ENCODE measurements around the gene TMEM245. TPM values are rescaled to one million over a fixed set of nuclear protein-coding genes. Genes with fewer than 3 reads are reported as not detected.

TMEM245 gene
- polyA plus RNA-seq (ENCODE audit: insufficient read length in 4 of 4), result 10 to 100 TPM; 66.8 to 78.5 (median 71.8) TPM

DNA sequence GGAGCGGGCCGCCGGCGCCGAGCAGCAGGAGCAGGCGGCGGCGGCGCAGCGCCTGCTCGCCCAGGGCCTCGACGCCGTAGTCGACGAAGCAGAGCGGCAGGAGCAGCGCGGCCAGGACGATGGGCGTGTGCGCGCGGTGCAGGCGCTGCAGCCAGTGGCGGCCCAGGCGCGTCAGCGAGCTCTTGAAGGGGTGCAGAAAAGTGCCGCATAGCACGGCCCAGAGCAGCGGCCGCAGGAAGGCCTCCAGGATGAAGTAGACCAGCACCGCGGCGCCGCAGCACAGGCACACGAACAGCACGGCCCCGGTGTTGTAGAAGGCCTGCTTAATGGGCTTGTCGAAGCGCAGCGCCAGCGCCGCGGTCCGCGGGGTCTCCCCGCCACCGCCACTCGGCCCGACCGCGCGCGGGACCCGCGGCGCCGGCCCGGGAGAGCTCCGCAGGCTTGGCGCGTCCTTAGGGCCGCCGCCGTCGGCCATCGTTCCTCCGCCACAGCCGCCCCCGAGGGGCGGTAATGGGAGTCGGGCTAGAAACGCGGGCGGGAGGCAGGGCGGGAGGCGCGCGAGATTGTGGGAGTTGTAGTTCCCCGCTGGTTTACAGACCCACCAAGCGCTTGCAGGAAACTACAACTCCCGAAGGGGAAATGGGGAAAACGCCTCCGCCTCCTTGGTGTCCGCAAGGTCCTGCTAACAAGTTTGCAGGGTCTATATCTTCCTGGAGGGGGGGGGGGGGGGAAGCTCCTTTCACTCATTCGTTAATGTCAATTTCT lies at the start of gene TMEM245:
Gene TMEM245 (minus strand): TSS at position 509 of the 765 bp plus-strand sequence. CDS start 34 bp downstream, at position 475.
- DNase-seq (ENCODE audit: low read depth in 4 of 4, low spot score in 3 of 4), result peak; percentile 86 to 98 (median 96)

DNA sequence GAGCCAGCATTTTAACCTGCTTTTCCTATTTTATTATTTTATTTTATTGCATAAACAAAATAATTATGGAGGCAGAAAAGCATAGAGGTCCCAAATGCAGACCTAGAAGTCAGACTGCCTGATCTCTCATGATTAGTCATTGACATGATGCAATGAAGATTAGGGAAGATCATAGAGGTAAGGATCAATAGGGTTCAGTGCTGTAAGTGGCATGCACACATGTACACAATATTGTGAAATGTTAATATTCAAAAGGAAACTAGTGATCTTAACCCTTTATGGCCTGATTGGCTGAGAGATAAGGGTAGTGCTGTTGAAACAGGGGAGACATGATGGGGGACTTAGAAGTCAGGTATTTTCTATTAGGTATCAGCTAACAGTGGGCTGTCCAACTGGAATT lies 48.4 kb upstream of the TMEM245 start:
- DNase-seq (ENCODE audit: low read depth in 4 of 4, low spot score in 3 of 4), result no peak

GRCh38 chr9:109167716-109168115 lies 48.0 kb upstream of the TMEM245 start:
- DNase-seq (ENCODE audit: low read depth in 4 of 4, low spot score in 3 of 4), result no peak

DNA sequence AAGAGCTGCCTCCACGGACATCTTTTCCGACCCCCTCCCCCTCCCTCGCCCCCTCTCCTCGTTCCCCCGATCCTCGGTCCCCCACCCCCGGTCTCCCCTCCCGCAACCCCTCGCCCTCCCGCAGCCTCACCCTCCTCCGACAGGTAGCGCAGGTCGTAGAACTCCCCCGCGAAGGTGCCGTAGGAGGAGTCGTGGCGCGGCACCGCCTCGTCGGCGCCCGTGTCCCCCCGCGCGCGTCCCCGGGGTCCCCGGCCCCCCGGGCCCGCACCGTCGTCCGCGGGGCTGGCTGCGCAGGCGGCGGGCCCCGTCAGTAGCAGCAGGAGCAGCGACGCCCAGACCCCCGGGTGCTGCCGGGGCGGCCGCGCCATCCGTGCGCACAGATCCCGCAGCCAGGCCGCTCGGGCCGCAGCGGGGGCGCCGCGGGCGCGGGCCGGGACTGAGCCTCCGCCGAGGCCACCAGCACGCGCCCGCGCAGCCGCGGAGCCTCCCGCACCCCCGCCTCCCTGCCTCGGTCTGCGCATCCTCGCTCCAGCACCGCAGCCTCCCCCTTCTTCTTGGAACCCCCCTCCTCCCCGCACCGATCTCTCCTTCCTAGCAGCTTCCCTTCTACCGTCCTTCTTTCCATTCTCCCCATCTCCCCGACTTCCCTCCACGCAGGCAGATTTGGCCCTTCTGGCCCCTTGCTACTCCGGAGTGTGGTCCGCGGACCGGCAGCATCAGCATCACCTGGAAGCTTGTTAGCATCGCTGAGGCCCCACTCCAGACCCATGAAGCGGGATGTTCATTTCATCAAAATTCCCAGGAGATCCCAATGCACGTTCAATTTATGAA lies 47.2 kb upstream of the TMEM245 start, which contains the start of gene FRRS1L:
Gene FRRS1L (minus strand): TSS at position 479 of the 831 bp plus-strand sequence. CDS start 111 bp downstream, at position 368.
- peak in 1 of 4 donors; percentile 16 for DNase-seq (ENCODE audit: low read depth in 4 of 4, low spot score in 3 of 4)

GRCh38 chr9:109166171-109166770 lies 46.5 kb upstream of the TMEM245 start:
- DNase-seq (ENCODE audit: low read depth in 4 of 4, low spot score in 3 of 4), result no peak

- DNase-seq (ENCODE audit: low read depth in 4 of 4, low spot score in 3 of 4), result no peak
Observed at GRCh38 chr9:109164042-109164441, 44.3 kb upstream of the TMEM245 start.

GRCh38 chr9:109163194-109163593 lies 43.4 kb upstream of the TMEM245 start:
- DNase-seq (ENCODE audit: low read depth in 4 of 4, low spot score in 3 of 4), result no peak

DNA sequence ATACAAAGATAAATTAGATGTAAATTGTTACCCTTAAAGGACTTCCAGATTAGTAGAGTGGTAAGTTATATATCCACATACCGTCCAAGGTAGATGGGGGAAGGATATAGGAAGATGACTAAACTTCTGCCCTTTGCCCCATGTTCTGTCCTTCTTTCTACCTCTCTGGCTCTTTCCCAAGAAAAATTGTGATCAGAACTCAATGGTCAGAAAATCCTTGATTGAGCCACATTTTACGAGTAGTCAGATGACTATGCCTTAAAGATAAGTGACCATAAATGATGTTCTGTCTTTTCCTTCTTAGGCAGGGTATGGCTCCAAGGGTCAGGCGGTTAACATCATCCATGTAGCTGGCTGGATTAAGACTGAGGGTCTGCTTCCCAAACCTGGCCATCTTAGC lies 42.9 kb upstream of the TMEM245 start:
- DNase-seq (ENCODE audit: low read depth in 4 of 4, low spot score in 3 of 4), result no peak

DNA sequence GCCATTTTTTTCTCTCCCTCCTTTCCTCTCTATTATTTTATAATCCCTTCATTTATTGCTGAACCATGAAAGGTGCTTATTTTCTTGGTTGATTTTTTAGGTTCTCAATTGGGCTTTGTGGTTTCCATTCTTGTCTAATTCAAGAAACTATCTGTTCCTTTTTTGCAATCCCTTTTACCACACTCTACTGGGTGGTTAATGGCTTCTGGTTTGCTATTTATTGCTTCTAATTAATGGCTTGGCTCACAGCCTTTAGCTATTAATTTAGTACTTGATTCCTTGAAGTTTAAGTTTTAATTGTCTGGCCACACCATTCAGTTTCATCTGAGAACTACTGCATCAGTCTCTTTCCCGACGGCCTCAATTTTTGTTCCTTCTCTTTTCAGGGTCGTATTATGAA lies 41.7 kb upstream of the TMEM245 start:
- DNase-seq (ENCODE audit: low read depth in 4 of 4, low spot score in 3 of 4), result no peak

DNA sequence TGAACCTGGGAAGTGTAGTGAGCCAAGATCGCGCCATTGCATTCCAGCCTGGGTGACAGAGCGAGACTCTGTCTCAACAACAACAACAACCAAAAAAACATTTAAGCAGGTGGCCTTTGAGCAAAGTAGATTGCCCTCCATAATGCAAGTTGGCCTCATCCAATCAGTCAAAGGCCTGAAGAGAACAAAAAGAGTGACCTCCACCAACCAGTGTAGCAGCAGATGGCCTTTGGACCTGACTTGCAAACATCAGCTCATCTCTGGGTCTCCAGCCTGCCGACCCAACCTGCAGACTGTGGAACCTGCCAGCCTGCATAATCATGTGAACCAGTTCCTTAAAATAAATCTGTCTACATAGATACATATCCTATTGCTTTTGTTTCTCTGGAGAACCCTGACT lies 39.8 kb upstream of the TMEM245 start:
- no peak for DNase-seq (ENCODE audit: low read depth in 4 of 4, low spot score in 3 of 4)

DNA sequence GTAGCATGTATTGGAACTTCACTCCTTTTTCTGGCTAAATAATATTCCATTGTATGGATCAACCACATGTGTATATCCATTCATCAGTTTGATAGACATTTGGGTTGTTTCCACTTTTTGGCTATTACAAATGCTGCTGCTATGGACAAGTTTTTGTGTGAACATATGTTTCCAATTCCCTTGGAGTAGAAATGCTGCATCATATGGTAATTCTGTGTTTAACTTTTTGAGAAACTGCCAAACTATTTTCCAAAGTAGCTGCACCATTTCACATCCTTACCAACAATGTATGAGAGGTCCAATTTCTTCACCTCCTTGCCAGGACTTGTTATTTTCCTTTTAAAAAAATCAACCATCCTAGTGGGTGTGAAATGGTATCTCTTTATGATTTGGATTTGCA lies 38.9 kb upstream of the TMEM245 start:
- no peak for DNase-seq (ENCODE audit: low read depth in 4 of 4, low spot score in 3 of 4)

DNA sequence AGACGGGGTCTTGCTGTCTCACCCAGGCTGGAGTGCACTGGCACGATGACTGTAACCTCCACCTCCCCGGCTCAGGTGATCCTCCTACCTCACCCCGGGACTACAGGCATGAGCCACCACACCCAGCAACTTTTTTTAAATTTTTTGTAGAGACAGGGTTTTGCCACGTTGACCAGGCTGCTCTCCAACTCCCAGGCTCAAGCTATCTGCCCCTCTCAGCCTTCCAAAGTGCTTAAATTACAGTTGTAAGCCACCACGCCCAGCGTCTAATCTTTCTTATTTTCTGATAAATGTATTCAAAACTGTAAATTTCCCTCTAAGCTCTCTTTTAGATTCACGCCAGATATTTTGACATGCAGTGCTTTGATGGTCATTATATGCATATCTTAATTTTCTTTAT lies 37.0 kb upstream of the TMEM245 start:
- DNase-seq (ENCODE audit: low read depth in 4 of 4, low spot score in 3 of 4), result no peak

DNA sequence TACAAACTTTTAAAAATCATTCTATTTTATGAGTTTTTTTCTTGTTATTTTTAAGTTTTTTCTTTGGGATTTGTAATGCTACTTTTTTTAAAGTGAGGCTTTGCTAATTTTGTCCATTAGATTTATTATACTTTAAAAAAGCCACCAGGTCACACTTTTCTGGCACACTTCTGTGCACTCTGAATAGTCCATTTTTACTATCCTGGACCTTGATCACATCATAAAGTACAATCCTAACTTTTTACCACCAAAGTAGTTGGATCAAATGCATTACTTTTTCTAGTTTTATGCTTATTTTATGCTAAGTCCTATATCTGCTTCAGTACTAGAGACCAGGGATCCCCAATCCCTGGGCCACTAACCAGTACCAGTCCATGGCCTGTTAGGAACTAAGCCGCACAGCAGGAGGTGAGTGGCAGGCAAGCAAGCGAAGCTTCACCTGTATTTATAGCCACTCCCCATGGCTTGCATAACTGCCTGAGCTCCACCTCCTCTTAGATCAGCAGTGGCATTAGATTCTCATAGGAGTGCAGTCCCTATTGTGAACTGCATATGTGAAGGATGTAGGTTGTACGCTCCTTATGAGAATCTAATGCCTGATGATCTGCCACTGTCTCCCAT lies 31.3 kb upstream of the TMEM245 start:
- no peak for DNase-seq (ENCODE audit: low read depth in 4 of 4, low spot score in 3 of 4)

- DNase-seq (ENCODE audit: low read depth in 4 of 4, low spot score in 3 of 4), result no peak
Observed at GRCh38 chr9:109149722-109150121, 30.0 kb upstream of the TMEM245 start.

DNA sequence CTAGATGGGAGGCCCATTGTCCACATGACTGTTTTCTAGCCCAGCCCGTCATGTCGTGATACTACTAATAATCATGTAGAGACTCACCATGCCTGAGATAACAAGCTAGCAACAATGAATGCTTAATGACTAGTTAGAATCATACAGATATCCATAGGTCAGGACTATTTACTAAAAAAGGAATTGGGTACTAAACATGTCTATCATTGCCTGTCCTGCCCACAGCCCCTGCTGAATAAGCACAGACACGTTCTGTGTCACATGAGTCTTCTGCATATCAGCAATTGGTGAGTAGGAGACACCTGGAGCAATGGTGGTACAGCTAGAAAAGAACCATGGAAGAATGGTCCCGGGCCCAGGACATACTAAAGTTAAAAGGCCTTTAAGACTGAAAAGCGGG lies 29.3 kb upstream of the TMEM245 start:
- DNase-seq (ENCODE audit: low read depth in 4 of 4, low spot score in 3 of 4), result no peak

DNA sequence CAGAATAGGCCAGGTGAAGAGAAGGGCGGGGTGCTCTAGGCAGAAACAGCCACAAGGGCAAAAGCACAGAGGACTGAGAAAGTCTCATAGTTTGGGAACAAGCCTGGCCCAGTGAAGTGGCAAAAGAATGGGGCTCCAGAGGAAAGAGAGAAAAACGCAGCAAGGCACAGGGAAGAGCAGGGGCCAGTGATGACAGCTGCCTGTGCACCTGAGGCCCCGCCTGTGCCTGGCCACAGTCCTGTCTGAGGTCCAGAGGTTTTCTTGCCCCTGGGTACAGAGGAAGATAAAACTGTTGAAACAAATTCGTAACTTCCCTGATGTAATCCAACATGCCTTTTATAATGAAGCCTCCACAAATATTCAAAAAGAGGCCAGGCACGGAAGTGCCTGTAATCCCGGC lies 25.3 kb upstream of the TMEM245 start:
- no peak for DNase-seq (ENCODE audit: low read depth in 4 of 4, low spot score in 3 of 4)

DNA sequence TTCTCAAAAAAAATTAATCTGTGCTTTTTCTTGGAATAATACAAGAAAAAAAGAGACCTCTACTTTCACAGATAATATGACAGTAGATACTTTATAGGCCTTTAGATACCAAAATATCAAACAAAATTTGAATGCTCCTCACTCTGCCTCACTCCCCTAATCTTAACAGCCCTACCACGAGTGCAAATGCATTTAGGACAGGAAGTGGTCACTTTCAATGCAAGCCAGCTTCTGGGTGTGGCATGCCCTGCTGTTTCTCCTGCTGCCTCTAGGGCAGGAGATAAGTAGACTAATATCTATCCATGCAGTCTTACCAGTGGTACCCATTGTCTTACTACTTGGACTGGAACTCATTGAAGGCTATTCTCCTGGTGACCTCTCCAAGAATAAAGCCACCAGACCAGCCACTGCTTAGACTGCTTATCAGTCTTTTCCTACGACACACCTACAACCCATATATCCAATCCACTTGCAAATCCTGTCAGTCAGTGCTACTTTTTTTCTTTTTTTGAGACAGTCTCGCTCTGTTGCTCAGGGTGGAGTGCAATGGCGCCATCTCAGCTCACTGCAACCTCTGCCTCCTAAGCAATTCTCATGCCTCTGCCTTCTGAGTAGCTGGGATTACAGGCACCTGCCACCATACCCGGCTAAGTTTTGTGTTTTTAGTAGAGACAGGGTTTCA lies 24.3 kb upstream of the TMEM245 start:
- DNase-seq (ENCODE audit: low read depth in 4 of 4, low spot score in 3 of 4), result no peak

GRCh38 chr9:109141375-109141774 lies 21.6 kb upstream of the TMEM245 start:
- no peak for DNase-seq (ENCODE audit: low read depth in 4 of 4, low spot score in 3 of 4)

DNA sequence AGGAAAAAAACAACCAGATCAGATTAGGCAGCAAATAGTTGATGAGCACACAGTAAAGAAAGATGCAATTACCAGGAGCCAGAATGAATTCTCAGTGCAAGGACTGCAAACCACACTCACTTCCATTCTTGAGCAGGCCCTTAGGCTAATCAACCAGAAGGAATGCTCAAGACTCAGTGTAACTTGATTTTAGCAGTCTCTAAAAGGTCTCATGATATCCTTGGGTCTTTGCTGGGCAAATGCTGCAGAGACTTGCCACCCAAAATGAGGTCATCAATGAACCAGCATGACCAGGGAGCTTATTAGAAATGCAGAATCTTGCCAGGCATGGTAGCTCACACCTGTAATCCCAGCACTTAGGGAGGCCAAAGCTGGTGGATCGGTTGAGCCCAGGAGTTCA lies 20.1 kb upstream of the TMEM245 start:
- DNase-seq (ENCODE audit: low read depth in 4 of 4, low spot score in 3 of 4), result no peak

DNA sequence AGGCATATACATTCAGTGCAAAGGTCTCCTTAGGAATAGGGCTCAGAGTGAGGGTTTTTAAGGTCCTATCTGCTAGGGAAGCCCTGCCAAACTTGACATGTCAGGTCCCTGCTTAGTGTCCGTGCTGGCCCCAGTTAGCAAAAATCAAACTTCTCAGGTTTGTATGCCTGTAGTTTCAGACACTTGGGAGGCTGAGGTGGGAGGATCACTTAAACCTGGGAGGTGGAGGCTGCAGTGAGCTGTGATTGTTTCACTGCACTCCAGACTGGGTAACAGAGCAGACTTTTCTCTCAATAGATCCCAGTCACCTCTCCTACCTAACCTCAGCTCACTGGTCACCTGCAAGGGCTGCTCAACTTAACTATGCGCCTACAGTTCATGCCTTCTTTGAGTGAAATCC lies 18.7 kb upstream of the TMEM245 start:
- DNase-seq (ENCODE audit: low read depth in 4 of 4, low spot score in 3 of 4), result no peak
